Stimulated activated CD4-positive, alpha-beta T cell treated with anti-CD3 and anti-CD28 coated beads, Interleukin-2, amount 100 ng/mL, for 24 hours (primary cell): ENCODE measurements around the gene CHP1.
"Not testable (repeated sequence)": the region's sequence is repeated elsewhere in the genome, so short reads cannot be mapped to it uniquely, and the experiment has no call there.

Experiments
- DNase-seq, 2 donors: peaks; one replicate each; pipeline ENCODE4 v3.0.0-alpha.2; 2020

Gene CHP1

GRCh38 chr15:41258750-41259471, 27.8 kb downstream of the CHP1 start:
- no peak for DNase-seq

- DNase-seq: no peak
Observed at GRCh38 chr15:41259546-41260189, 28.6 kb downstream of the CHP1 start.

- DNase-seq: not testable (repeated sequence)
Observed at GRCh38 chr15:41260924-41261323, 29.9 kb downstream of the CHP1 start.

- DNase-seq: no peak
Observed at GRCh38 chr15:41262571-41262970, 31.5 kb downstream of the CHP1 start.

GRCh38 chr15:41263891-41264351, 32.9 kb downstream of the CHP1 start:
- DNase-seq: no peak

GRCh38 chr15:41269887-41270286, 38.8 kb downstream of the CHP1 start:
- DNase-seq: no peak

- DNase-seq: no peak
Observed at GRCh38 chr15:41276831-41277230, 45.8 kb downstream of the CHP1 start.

GRCh38 chr15:41278319-41278718, 47.3 kb downstream of the CHP1 start:
- DNase-seq: no peak

GRCh38 chr15:41279535-41280283, 48.6 kb downstream of the CHP1 start:
- no peak for DNase-seq

- DNase-seq: no peak
Observed at GRCh38 chr15:41281236-41281635, 50.2 kb downstream of the CHP1 start.

GRCh38 chr15:41282436-41282835, 51.4 kb downstream of the CHP1 start:
- not testable (repeated sequence) for DNase-seq

- DNase-seq: not testable (repeated sequence)
Observed at GRCh38 chr15:41282980-41283652, 52.0 kb downstream of the CHP1 start.

GRCh38 chr15:41283653-41284426, 52.8 kb downstream of the CHP1 start:
- DNase-seq: peak; percentile 98 to 99

- no peak for DNase-seq
Observed at GRCh38 chr15:41284427-41285177, 53.5 kb downstream of the CHP1 start.

GRCh38 chr15:41285285-41285684, 54.2 kb downstream of the CHP1 start:
- DNase-seq: no peak

GRCh38 chr15:41286665-41287333, 55.7 kb downstream of the CHP1 start:
- no peak for DNase-seq

GRCh38 chr15:41288464-41288863, 57.4 kb downstream of the CHP1 start:
- DNase-seq: no peak

GRCh38 chr15:41289953-41290352, 58.9 kb downstream of the CHP1 start:
- no peak for DNase-seq

- no peak for DNase-seq
Observed at GRCh38 chr15:41291065-41291631, 60.1 kb downstream of the CHP1 start.

GRCh38 chr15:41292521-41292920, 61.5 kb downstream of the CHP1 start:
- DNase-seq: no peak

- not testable (repeated sequence) for DNase-seq
Observed at GRCh38 chr15:41301139-41301538, 70.1 kb downstream of the CHP1 start.
